ENCODE data around the gene ARHGAP10.

Gene ARHGAP10

DNA sequence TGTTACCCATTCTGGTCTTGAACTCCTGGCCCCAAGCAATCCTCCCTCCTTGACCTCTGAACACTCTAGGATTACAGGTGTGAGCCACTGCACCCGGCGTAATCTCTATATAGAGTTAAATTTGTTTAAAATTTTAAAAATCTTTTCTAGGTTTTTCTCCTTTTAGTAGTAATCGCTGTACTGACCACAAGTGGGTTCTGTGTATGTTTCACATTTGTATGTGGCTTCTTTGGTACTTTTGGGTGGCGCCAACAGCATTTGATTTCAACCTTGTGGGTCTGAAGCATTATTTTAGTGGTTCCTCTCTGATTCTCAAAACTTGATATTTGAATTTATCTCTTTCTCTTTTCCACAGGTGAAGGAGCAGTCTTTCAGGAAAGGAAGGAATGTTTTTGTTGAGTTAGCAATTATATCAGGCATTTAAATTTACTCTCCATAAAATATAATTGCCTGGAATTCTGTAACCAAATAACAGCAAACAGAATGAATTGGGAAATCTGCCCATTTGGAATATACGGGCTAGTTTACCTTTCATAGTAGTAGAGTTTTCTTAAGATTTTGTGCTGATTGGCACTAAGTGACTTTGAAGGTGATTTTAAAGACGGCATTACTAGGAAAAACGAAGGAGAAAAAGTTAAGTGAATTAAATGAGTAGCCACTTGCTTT, 29.5 kb downstream of the ARHGAP10 start:
- no peak overlapping the region for H3K14ac ChIP-seq (ENCODE audit: low read length in 2 of 2)
- DNase-seq: no peak
- no peak overlapping the region for H3K9ac ChIP-seq (ENCODE audit: low read length)
- H3K79me1 ChIP-seq (replicated peaks; ENCODE audit: low read length, poor library complexity, severe bottlenecking): peaks cover 22% of the 10 kb centered on the region
- H2BK15ac ChIP-seq (ENCODE audit: low read depth, poor library complexity, severe bottlenecking): no peak overlapping the region
- no peak overlapping the region for H2BK120ac ChIP-seq (ENCODE audit: low read depth, low read length)
- H3K27me3 ChIP-seq (ENCODE audit: control insufficient read depth in 1 of 2, insufficient read depth in 1 of 2, low read length in 2 of 2): no peaks in the 10 kb centered on the region
- no peak overlapping the region for H3K4ac ChIP-seq (ENCODE audit: low read depth in 1 of 2, low read length in 2 of 2)
- H3K9me3 ChIP-seq (ENCODE audit: control insufficient read depth, low read length): no peaks in the 10 kb centered on the region
- no peak overlapping the region for H3K4me3 ChIP-seq (ENCODE audit: insufficient read depth in 1 of 2, low read depth in 1 of 2, low read length in 2 of 2)
- H4K91ac ChIP-seq (ENCODE audit: low read length): no peak overlapping the region
- H2AK5ac ChIP-seq (ENCODE audit: low read length, severe bottlenecking): no peak overlapping the region
- H3K18ac ChIP-seq (ENCODE audit: low read depth in 1 of 2, low read length in 2 of 2): no peak overlapping the region
- H3K36me3 ChIP-seq (ENCODE audit: control insufficient read depth in 1 of 2, insufficient read depth in 2 of 2, low read depth in 1 of 2, low read length in 2 of 2): peaks cover 0 to 7% of the 10 kb centered on the region in 2 experiments
- H2BK5ac ChIP-seq (ENCODE audit: low read depth, low read length, poor library complexity, severe bottlenecking): no peak overlapping the region
- H2AFZ ChIP-seq (ENCODE audit: low read depth, low read length): no peak overlapping the region
- H3K4me2 ChIP-seq (ENCODE audit: low read length, poor library complexity, severe bottlenecking): no peak overlapping the region
- H2BK12ac ChIP-seq (ENCODE audit: low read length in 2 of 2): no peak overlapping the region
- no peak overlapping the region for H4K8ac ChIP-seq (ENCODE audit: low read length)
- H3K4me1 ChIP-seq (ENCODE audit: control insufficient read depth, insufficient read depth, low read depth, low read length): no peaks in the 10 kb centered on the region
- H3K27ac ChIP-seq (ENCODE audit: low read length, poor library complexity, severe bottlenecking): no peak overlapping the region
- no peak overlapping the region for H3K23ac ChIP-seq (ENCODE audit: low read length in 2 of 2)
- 100% methylated on average over 2 of the region's 7 CpGs for WGBS

DNA sequence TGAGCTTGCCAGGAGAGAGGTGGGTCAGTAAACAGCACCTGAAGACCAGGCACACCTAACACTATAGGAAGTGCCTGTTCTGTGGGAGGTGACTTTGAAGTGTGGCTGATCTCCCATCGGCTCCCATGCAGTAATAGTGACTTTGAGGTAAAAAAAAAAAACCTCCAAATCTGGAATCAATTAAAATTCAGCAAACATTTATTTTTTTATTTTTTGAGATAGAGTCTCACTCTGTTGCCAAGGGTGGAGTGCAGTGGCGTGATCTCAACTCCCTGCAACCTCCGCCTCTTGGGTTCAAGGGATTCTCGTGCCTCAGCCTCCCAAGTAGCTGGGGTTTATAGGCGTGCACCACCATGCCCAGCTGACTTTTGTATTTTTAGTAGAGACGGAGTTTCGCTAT, 32.4 kb downstream of the ARHGAP10 start:
- no peak overlapping the region for H2AK5ac ChIP-seq (ENCODE audit: low read length, severe bottlenecking)
- H2BK15ac ChIP-seq (ENCODE audit: low read depth, poor library complexity, severe bottlenecking): no peak overlapping the region
- H3K27ac ChIP-seq (ENCODE audit: low read length, poor library complexity, severe bottlenecking): no peak overlapping the region
- H3K4me2 ChIP-seq (ENCODE audit: low read length, poor library complexity, severe bottlenecking): no peak overlapping the region
- no peak overlapping the region for H4K8ac ChIP-seq (ENCODE audit: low read length)
- H3K27me3 ChIP-seq (ENCODE audit: control insufficient read depth in 1 of 2, insufficient read depth in 1 of 2, low read length in 2 of 2): no peaks in the 10 kb centered on the region
- no peak overlapping the region for H3K14ac ChIP-seq (ENCODE audit: low read length in 2 of 2)
- no peak overlapping the region for H4K91ac ChIP-seq (ENCODE audit: low read length)
- H2AFZ ChIP-seq (ENCODE audit: low read depth, low read length): no peak overlapping the region
- H3K4me3 ChIP-seq (ENCODE audit: insufficient read depth in 1 of 2, low read depth in 1 of 2, low read length in 2 of 2): no peak overlapping the region
- WGBS: 82% methylated on average over 6 of the region's 7 CpGs
- no peak overlapping the region for H2BK120ac ChIP-seq (ENCODE audit: low read depth, low read length)
- H3K9ac ChIP-seq (ENCODE audit: low read length): peak overlapping the region; percentile 21
- no peaks in the 10 kb centered on the region for H3K9me3 ChIP-seq (ENCODE audit: control insufficient read depth, low read length)
- no peak overlapping the region for H3K23ac ChIP-seq (ENCODE audit: low read length in 2 of 2)
- peaks cover 0 to 7% of the 10 kb centered on the region in 2 experiments for H3K36me3 ChIP-seq (ENCODE audit: control insufficient read depth in 1 of 2, insufficient read depth in 2 of 2, low read depth in 1 of 2, low read length in 2 of 2)
- H3K79me1 ChIP-seq (replicated peaks; ENCODE audit: low read length, poor library complexity, severe bottlenecking): peaks cover 16% of the 10 kb centered on the region
- DNase-seq: no peak
- no peak overlapping the region for H3K18ac ChIP-seq (ENCODE audit: low read depth in 1 of 2, low read length in 2 of 2)
- H3K4me1 ChIP-seq (ENCODE audit: control insufficient read depth, insufficient read depth, low read depth, low read length): no peaks in the 10 kb centered on the region
- H2BK12ac ChIP-seq (ENCODE audit: low read length in 2 of 2): no peak overlapping the region
- no peak overlapping the region for H2BK5ac ChIP-seq (ENCODE audit: low read depth, low read length, poor library complexity, severe bottlenecking)
- no peak overlapping the region for H3K4ac ChIP-seq (ENCODE audit: low read depth in 1 of 2, low read length in 2 of 2)

DNA sequence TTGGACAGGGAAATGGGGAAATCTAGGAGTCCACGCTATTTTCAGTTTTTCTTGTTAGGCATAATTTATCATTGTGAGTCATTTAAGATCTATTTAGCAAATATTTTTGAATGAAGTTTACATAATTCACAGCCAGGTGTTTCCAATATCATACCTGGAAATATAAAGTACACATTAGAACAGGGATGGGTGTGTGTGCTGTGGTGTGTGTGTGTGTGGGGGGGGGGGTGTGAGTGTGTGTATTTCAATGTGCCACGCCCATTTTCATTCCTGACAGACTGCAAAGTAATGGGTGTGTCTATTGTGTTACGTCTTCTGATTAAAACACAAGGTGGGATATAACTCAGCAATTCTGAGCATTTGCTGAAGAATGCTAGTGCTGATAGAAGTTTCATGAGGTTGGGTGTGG, 33.2 kb downstream of the ARHGAP10 start:
- Histone ChIP-seq H3K4me2 (ENCODE audit: low read length, poor library complexity, severe bottlenecking) (no peak overlapping the region), H3K36me3 (ENCODE audit: control insufficient read depth in 1 of 2, insufficient read depth in 2 of 2, low read depth in 1 of 2, low read length in 2 of 2) (peaks cover 0 to 8% of the 10 kb centered on the region in 2 experiments), H2BK15ac (ENCODE audit: low read depth, poor library complexity, severe bottlenecking) (no peak overlapping the region), H3K4me3 (ENCODE audit: insufficient read depth in 1 of 2, low read depth in 1 of 2, low read length in 2 of 2) (no peak overlapping the region), H2AK5ac (ENCODE audit: low read length, severe bottlenecking) (no peak overlapping the region), H3K18ac (ENCODE audit: low read depth in 1 of 2, low read length in 2 of 2) (no peak overlapping the region), H3K23ac (ENCODE audit: low read length in 2 of 2) (no peak overlapping the region), H2BK12ac (ENCODE audit: low read length in 2 of 2) (no peak overlapping the region), H3K9me3 (ENCODE audit: control insufficient read depth, low read length) (no peaks in the 10 kb centered on the region), H3K27ac (ENCODE audit: low read length, poor library complexity, severe bottlenecking) (no peak overlapping the region), H3K9ac (ENCODE audit: low read length) (no peak overlapping the region), H4K8ac (ENCODE audit: low read length) (no peak overlapping the region), H3K27me3 (ENCODE audit: control insufficient read depth in 1 of 2, insufficient read depth in 1 of 2, low read length in 2 of 2) (no peaks in the 10 kb centered on the region), H3K14ac (ENCODE audit: low read length in 2 of 2) (no peak overlapping the region), H2AFZ (ENCODE audit: low read depth, low read length) (no peak overlapping the region), H3K4me1 (ENCODE audit: control insufficient read depth, insufficient read depth, low read depth, low read length) (no peaks in the 10 kb centered on the region), H4K91ac (ENCODE audit: low read length) (no peak overlapping the region), H2BK5ac (ENCODE audit: low read depth, low read length, poor library complexity, severe bottlenecking) (no peak overlapping the region), H3K79me1 (replicated peaks; ENCODE audit: low read length, poor library complexity, severe bottlenecking) (peaks cover 17% of the 10 kb centered on the region), H2BK120ac (ENCODE audit: low read depth, low read length) (no peak overlapping the region), H3K4ac (ENCODE audit: low read depth in 1 of 2, low read length in 2 of 2) (no peak overlapping the region)
- 83% methylated on average over 2 of the region's 3 CpGs for WGBS
- DNase-seq: no peak

DNA sequence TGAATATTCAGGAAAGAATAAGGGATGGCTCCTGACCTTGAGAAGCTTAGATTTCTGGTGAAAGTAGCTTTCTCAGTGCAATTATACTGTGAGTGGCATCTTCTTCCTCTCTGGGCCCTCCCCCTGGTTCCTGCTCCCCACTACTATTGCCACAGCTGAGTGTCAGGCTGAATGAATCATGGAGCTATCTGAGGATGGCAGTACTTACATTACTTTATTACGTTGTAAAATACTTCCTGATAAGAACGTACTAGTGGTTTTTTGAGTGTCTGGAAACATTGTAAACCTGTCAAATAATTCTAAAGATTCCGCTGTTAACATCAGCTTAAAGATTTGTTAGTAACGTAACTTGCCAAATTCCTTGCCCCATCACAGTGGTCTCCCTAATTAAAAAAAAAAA, 36.2 kb downstream of the ARHGAP10 start:
- Histone ChIP-seq H2BK5ac (ENCODE audit: low read depth, low read length, poor library complexity, severe bottlenecking) (no peak overlapping the region), H3K79me1 (replicated peaks; ENCODE audit: low read length, poor library complexity, severe bottlenecking) (peaks cover 11% of the 10 kb centered on the region), H3K27me3 (ENCODE audit: control insufficient read depth in 1 of 2, insufficient read depth in 1 of 2, low read length in 2 of 2) (no peaks in the 10 kb centered on the region), H3K4ac (ENCODE audit: low read depth in 1 of 2, low read length in 2 of 2) (no peak overlapping the region), H3K27ac (ENCODE audit: low read length, poor library complexity, severe bottlenecking) (no peak overlapping the region), H2BK120ac (ENCODE audit: low read depth, low read length) (no peak overlapping the region), H3K4me2 (ENCODE audit: low read length, poor library complexity, severe bottlenecking) (no peak overlapping the region), H3K4me3 (ENCODE audit: insufficient read depth in 1 of 2, low read depth in 1 of 2, low read length in 2 of 2) (no peak overlapping the region), H2AFZ (ENCODE audit: low read depth, low read length) (no peak overlapping the region), H3K4me1 (ENCODE audit: control insufficient read depth, insufficient read depth, low read depth, low read length) (peaks cover 5% of the 10 kb centered on the region), H3K9me3 (ENCODE audit: control insufficient read depth, low read length) (no peaks in the 10 kb centered on the region), H2BK12ac (ENCODE audit: low read length in 2 of 2) (no peak overlapping the region), H3K9ac (ENCODE audit: low read length) (no peak overlapping the region), H3K23ac (ENCODE audit: low read length in 2 of 2) (no peak overlapping the region), H4K8ac (ENCODE audit: low read length) (no peak overlapping the region), H4K91ac (ENCODE audit: low read length) (no peak overlapping the region), H3K36me3 (ENCODE audit: control insufficient read depth in 1 of 2, insufficient read depth in 2 of 2, low read depth in 1 of 2, low read length in 2 of 2) (peaks cover 0 to 7% of the 10 kb centered on the region in 2 experiments), H2AK5ac (ENCODE audit: low read length, severe bottlenecking) (no peak overlapping the region), H3K18ac (ENCODE audit: low read depth in 1 of 2, low read length in 2 of 2) (no peak overlapping the region), H3K14ac (ENCODE audit: low read length in 2 of 2) (no peak overlapping the region), H2BK15ac (ENCODE audit: low read depth, poor library complexity, severe bottlenecking) (no peak overlapping the region)
- WGBS: no CpG with 5 or more reads among the region's 4 CpGs
- DNase-seq: peak; percentile 86

Data from mesenchymal stem cell (in vitro differentiated cells and primary cell).